HG03066 (cell line): ENCODE data around the gene PLEK.

Experiments
- ATAC-seq: cut with Tn5 transposase; IDR thresholded peaks from one replicate; pipeline ENCODE4 v1.9.1; 2021; ENCODE audit warnings: low read depth; ENCODE audit not compliant: unreplicated experiment

Gene PLEK

GRCh38 chr2:68413466-68413865 lies 48.4 kb downstream of the PLEK start:
- no peak for ATAC-seq

- no peak for ATAC-seq
Observed at GRCh38 chr2:68414452-68414851, 49.4 kb downstream of the PLEK start.

- ATAC-seq = no peak
Observed at GRCh38 chr2:68414876-68415275, 49.8 kb downstream of the PLEK start.

- ATAC-seq = no peak
Observed at GRCh38 chr2:68415521-68415920, 50.4 kb downstream of the PLEK start.

- no peak for ATAC-seq
Observed at GRCh38 chr2:68416081-68416675, 51.1 kb downstream of the PLEK start.

- ATAC-seq = no peak
Observed at GRCh38 chr2:68417926-68418325, 52.8 kb downstream of the PLEK start.

- ATAC-seq = no peak
Observed at GRCh38 chr2:68418419-68418818, 53.3 kb downstream of the PLEK start.

- no peak for ATAC-seq
Observed at GRCh38 chr2:68418855-68419254, 53.8 kb downstream of the PLEK start.

- no peak for ATAC-seq
Observed at GRCh38 chr2:68420254-68420910, 55.3 kb downstream of the PLEK start.

- peak; percentile 87 for ATAC-seq
Observed at GRCh38 chr2:68423966-68424650, 59.0 kb downstream of the PLEK start.

- ATAC-seq = no peak
Observed at GRCh38 chr2:68425503-68425902, 60.4 kb downstream of the PLEK start.

GRCh38 chr2:68426446-68426845 lies 61.4 kb downstream of the PLEK start:
- no peak for ATAC-seq

GRCh38 chr2:68426848-68427579 lies 61.9 kb downstream of the PLEK start:
- ATAC-seq = no peak

GRCh38 chr2:68428126-68428525 lies 63.0 kb downstream of the PLEK start:
- ATAC-seq = no peak

GRCh38 chr2:68428746-68429145 lies 63.7 kb downstream of the PLEK start:
- ATAC-seq = no peak

- no peak for ATAC-seq
Observed at GRCh38 chr2:68429311-68429826, 64.3 kb downstream of the PLEK start.

- ATAC-seq = no peak
Observed at GRCh38 chr2:68431316-68431972, 66.4 kb downstream of the PLEK start.

GRCh38 chr2:68432696-68433658 lies 67.9 kb downstream of the PLEK start:
- ATAC-seq = no peak

GRCh38 chr2:68434981-68435380 lies 69.9 kb downstream of the PLEK start:
- ATAC-seq = no peak
